ENCODE data around the gene PROX1.

Gene PROX1

GRCh38 chr1:213997038-213997771, 9.4 kb downstream of the PROX1 start:
- no peak for DNase-seq (ENCODE audit: extremely low read depth in 1 of 2, low read depth in 1 of 2)

- DNase-seq (ENCODE audit: extremely low read depth in 1 of 2, low read depth in 1 of 2) = no peak
These were observed 10.0 kb downstream of the PROX1 start for GRCh38 chr1:213997772-213998107.

- no peak for DNase-seq (ENCODE audit: extremely low read depth in 1 of 2, low read depth in 1 of 2)
These were observed 11.0 kb downstream of the PROX1 start for GRCh38 chr1:213998785-213999184.

- no peak for DNase-seq (ENCODE audit: extremely low read depth in 1 of 2, low read depth in 1 of 2)
These were observed 12.0 kb downstream of the PROX1 start for GRCh38 chr1:213999732-214000131.

- no peak for DNase-seq (ENCODE audit: extremely low read depth in 1 of 2, low read depth in 1 of 2)
These were observed 14.3 kb downstream of the PROX1 start for GRCh38 chr1:214002060-214002459.

DNA sequence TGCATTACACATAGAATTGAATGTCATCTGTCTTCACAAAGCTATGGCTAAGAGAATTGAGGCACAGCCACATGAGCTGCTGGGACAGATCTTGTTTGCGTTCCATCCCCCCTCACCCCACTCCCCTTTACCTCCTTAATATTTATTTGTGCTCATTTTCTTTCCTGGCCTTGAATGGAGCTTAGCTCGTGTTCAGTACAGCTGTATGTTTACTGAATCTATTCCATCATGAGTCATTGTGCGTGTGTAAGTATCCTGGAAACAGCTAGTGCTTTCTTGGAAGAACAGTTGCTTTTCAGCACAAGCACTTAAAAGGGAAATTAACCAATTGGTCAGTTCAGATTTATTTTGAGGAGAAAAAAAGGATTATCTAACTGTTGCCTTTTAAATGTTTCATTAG, 14.7 kb downstream of the PROX1 start:
- no peak for DNase-seq (ENCODE audit: extremely low read depth in 1 of 2, low read depth in 1 of 2)

DNA sequence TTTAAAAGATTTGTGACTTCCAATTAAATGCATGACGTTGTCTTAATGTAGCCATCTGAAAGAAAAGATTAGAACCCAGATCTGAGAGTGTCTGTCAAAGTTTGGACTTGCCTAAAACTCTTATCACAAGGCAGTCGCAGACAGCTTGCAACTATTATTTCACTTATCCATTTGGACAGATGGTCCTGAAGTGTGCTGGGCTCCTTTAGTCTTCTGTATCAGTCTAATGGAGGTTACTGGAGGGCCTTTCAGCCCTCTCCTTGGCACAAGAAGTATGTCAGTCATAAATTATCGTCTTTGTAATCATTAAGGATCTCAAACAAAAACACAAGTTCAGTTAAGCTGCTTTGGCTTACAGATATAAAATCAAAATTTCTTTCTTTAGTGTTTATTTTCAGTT, 15.5 kb downstream of the PROX1 start:
- DNase-seq (ENCODE audit: extremely low read depth in 1 of 2, low read depth in 1 of 2) = no peak

- DNase-seq (ENCODE audit: extremely low read depth in 1 of 2, low read depth in 1 of 2) = no peak
These were observed 16.2 kb downstream of the PROX1 start for GRCh38 chr1:214004014-214004413.

DNA sequence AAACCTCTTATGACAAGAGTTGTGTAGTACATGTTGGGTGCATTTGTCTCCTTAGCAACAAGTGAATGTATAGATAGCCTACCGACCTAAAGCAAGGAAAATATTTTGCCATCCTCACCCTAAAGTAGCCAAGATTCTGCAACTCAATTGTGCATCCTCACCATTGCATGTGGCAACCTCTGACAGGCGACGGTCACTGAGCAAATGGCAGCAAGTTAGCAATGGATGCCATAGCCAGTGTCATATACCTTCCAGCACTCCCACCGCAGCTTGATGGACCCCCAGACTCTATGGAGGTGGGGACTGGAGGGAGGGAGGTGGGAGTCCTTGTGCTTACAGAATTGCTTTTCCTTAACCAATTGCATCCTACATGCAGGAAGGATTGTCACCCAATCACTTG, 17.0 kb downstream of the PROX1 start:
- DNase-seq (ENCODE audit: extremely low read depth in 1 of 2, low read depth in 1 of 2) = no peak

- no peak for DNase-seq (ENCODE audit: extremely low read depth in 1 of 2, low read depth in 1 of 2)
These were observed 17.9 kb downstream of the PROX1 start for GRCh38 chr1:214005708-214006107.

- DNase-seq (ENCODE audit: extremely low read depth in 1 of 2, low read depth in 1 of 2) = no peak
These were observed 19.1 kb downstream of the PROX1 start for GRCh38 chr1:214006845-214007244.

GRCh38 chr1:214008347-214008746, 20.6 kb downstream of the PROX1 start:
- no peak for DNase-seq (ENCODE audit: extremely low read depth in 1 of 2, low read depth in 1 of 2)

- no peak for DNase-seq (ENCODE audit: extremely low read depth in 1 of 2, low read depth in 1 of 2)
These were observed 21.1 kb downstream of the PROX1 start for GRCh38 chr1:214008791-214009422.

- DNase-seq (ENCODE audit: extremely low read depth in 1 of 2, low read depth in 1 of 2) = no peak
These were observed 21.8 kb downstream of the PROX1 start for GRCh38 chr1:214009423-214010196.

- no peak for DNase-seq (ENCODE audit: extremely low read depth in 1 of 2, low read depth in 1 of 2)
These were observed 22.4 kb downstream of the PROX1 start for GRCh38 chr1:214010197-214010573.

- DNase-seq (ENCODE audit: extremely low read depth in 1 of 2, low read depth in 1 of 2) = no peak
These were observed 22.9 kb downstream of the PROX1 start for GRCh38 chr1:214010717-214011116.

DNA sequence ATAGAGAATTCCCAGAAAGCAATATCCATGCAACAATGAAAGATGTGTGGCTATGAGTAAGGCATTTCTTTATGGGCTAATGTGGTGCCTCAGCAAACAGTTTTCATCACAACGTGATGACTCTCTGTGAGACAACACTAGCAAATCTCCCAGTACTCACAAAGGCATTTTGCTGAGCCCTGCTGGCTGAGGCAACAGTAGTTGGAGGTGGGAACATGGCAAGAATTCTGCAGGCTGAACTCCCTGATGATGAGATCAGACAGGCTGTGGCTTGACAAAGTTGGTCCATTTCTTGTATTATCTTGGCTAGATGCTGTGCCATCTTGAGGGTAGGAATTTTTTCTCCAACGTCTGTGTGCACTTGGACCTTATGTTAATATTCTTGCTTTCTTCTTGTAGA, 24.6 kb downstream of the PROX1 start:
- DNase-seq (ENCODE audit: extremely low read depth in 1 of 2, low read depth in 1 of 2) = no peak

DNA sequence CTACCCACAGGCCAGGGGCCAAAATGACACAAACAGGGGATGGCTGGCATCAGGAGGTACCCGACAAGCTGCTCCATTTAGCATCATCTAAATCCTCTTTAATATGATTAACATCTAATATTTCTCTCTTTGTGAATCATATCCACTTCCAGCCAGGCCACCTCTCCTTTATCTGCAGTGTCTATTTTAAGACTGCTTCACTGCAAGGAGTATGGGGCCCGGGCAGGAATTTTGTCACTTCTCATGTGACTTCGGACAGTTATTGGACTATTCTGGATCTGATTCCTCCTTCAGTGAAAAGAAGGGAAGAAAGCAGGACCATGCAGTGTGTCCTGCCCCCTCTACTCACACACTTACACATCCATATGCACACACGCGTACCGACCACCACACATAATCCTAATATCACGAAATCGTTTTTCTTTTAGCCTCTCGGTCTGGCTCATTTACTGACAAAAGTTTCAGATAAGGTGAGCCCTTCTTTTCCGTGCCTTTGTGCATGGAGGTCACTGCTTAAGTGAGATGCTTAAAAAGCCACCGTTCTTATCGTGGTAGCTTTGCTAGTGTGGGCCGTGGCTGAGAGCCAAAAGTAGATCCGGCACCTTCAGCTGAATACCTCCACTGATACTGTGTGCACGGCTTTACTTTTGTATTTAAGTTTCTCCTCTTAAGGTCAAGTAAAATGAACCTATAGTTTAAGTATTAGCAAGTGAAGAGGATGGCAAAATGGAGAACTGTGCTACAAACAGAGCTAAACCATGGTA, 26.0 kb downstream of the PROX1 start:
- no peak for DNase-seq (ENCODE audit: extremely low read depth in 1 of 2, low read depth in 1 of 2)

GRCh38 chr1:214014730-214015129, 27.0 kb downstream of the PROX1 start:
- DNase-seq (ENCODE audit: extremely low read depth in 1 of 2, low read depth in 1 of 2) = no peak

- no peak for DNase-seq (ENCODE audit: extremely low read depth in 1 of 2, low read depth in 1 of 2)
These were observed 29.6 kb downstream of the PROX1 start for GRCh38 chr1:214017191-214017982.
